HEK293 (cell line): Measurements from ENCODE around the gene RNF11.

Experiments used
- CTCF ChIA-PET: fragments of 350-600 bp; formaldehyde crosslinking; extraction: SDS; loops from one replicate; lab custom pipeline; 2021; ENCODE audit warnings: antibody characterized with exemption; lab: Yijun Ruan, JAX
- POLR2A ChIA-PET: fragments of 300-600 bp; formaldehyde crosslinking; extraction: SDS; loops from one replicate; lab custom pipeline; 2020; ENCODE audit warnings: antibody characterized with exemption, inconsistent platforms; lab: Yijun Ruan, JAX
- H3K27ac ChIP-seq: fragments of 200-500 bp; sonication (Bioruptor generic); 2 replicates; pipeline ENCODE4 v1.5.1; 2014; ENCODE audit warnings: low read depth, low read length, control low read depth, inconsistent platforms; ENCODE audit errors: extremely low read depth
- H3K36me3 ChIP-seq, 2 experiments: fragments of 200-500 bp in 1 of 2; sonication (Bioruptor generic) in 1 of 2; 1 replicate in 1 of 2; 2 replicates in 1 of 2; pipeline ENCODE4 v1.5.1; 2014 to 2017; ENCODE audit warnings: inconsistent platforms in 2 of 2, low read length in 2 of 2; ENCODE audit not compliant: control insufficient read depth in 2 of 2, insufficient read depth in 1 of 2
- H3K4me1 ChIP-seq: fragments of 200-500 bp; sonication (Bioruptor generic); 2 replicates; pipeline ENCODE4 v1.5.1; 2014; ENCODE audit warnings: mild to moderate bottlenecking, low read length, inconsistent platforms; ENCODE audit not compliant: control insufficient read depth, insufficient read depth
- H3K4me3 ChIP-seq: 2 replicates; pipeline ENCODE4 v1.5.1; 2011; ENCODE audit warnings: low read depth, mild to moderate bottlenecking, control low read depth, low read length, moderate library complexity
- H3K9me3 ChIP-seq: fragments of 200-500 bp; sonication (Bioruptor generic); 2 replicates; pipeline ENCODE4 v1.5.1; 2014; ENCODE audit warnings: low read depth, low read length, inconsistent platforms; ENCODE audit not compliant: control insufficient read depth, insufficient read depth
- FEZF1 ChIP-seq: fragments of 450-650 bp; formaldehyde crosslinking; IDR thresholded peaks from 2 replicates; pipeline ENCODE4 v1.5.1; 2016; ENCODE audit warnings: missing biosample characterization, missing genetic modification characterization
- PRDM1 ChIP-seq: fragments of 450-650 bp; formaldehyde crosslinking; IDR thresholded peaks from 2 replicates; pipeline ENCODE4; 2016; ENCODE audit warnings: missing biosample characterization, missing genetic modification characterization
- PRDM2 ChIP-seq: fragments of 450-650 bp; formaldehyde crosslinking; IDR thresholded peaks from 2 replicates; pipeline ENCODE4 v1.5.1; 2016; ENCODE audit warnings: missing biosample characterization, missing genetic modification characterization, borderline replicate concordance
- ZBTB8A ChIP-seq: fragments of 450-650 bp; formaldehyde crosslinking; IDR thresholded peaks from 2 replicates; pipeline ENCODE4 v1.5.1; 2016; ENCODE audit warnings: missing biosample characterization, missing genetic modification characterization
- ZNF169 ChIP-seq: fragments of 450-650 bp; formaldehyde crosslinking; IDR thresholded peaks from 2 replicates; pipeline ENCODE4 v1.5.1; 2016; ENCODE audit warnings: missing biosample characterization, missing genetic modification characterization
- ZNF274 ChIP-seq, 2 experiments: fragments of 200-500 bp in 1 of 2; fragments of 450-650 bp in 1 of 2; sonication (Bioruptor generic) in 1 of 2; formaldehyde crosslinking in 1 of 2; IDR thresholded peaks; 2 replicates each; pipeline versions ENCODE4 v1.5.1 to v1.6.1; 2014 to 2016; ENCODE audit warnings: borderline replicate concordance in 1 of 2, inconsistent platforms in 1 of 2, low read length in 1 of 2, missing biosample characterization in 1 of 2, missing genetic modification characterization in 1 of 2
- ZNF311 ChIP-seq: fragments of 450-650 bp; formaldehyde crosslinking; IDR thresholded peaks from 2 replicates; pipeline ENCODE4 v1.5.1; 2017; ENCODE audit warnings: missing biosample characterization, missing genetic modification characterization, borderline replicate concordance
- ZNF354C ChIP-seq: fragments of 450-650 bp; formaldehyde crosslinking; IDR thresholded peaks from 2 replicates; pipeline ENCODE4 v1.5.1; 2016; ENCODE audit warnings: missing biosample characterization, missing genetic modification characterization, low read depth, borderline replicate concordance
- ZNF600 ChIP-seq: fragments of 450-650 bp; formaldehyde crosslinking; IDR thresholded peaks from 2 replicates; pipeline ENCODE4 v1.5.1; 2016; ENCODE audit warnings: missing biosample characterization, missing genetic modification characterization
- ZNF654 ChIP-seq: fragments of 450-650 bp; formaldehyde crosslinking; IDR thresholded peaks from 2 replicates; pipeline ENCODE4 v1.5.1; 2016; ENCODE audit warnings: low read depth, missing biosample characterization, missing genetic modification characterization
- ZNF660 ChIP-seq: fragments of 450-650 bp; IDR thresholded peaks from 2 replicates; pipeline ENCODE4 v1.5.1; 2018; ENCODE audit warnings: missing biosample characterization, mild to moderate bottlenecking, missing genetic modification characterization
- ZNF677 ChIP-seq: fragments of 450-650 bp; IDR thresholded peaks from 2 replicates; pipeline ENCODE4 v1.5.0; 2018; ENCODE audit warnings: missing biosample characterization, mild to moderate bottlenecking, missing genetic modification characterization, moderate library complexity
- TF ChIP-seq, protein P1 (sequence below): fragments of 450-650 bp; formaldehyde crosslinking; optimal IDR thresholded peaks from 2 replicates; pipeline ENCODE3; 2016; ENCODE audit warnings: missing biosample characterization, mild to moderate bottlenecking, missing genetic modification characterization
- TF ChIP-seq, protein P2 (sequence below): fragments of 450-650 bp; formaldehyde crosslinking; IDR thresholded peaks from 2 replicates; pipeline ENCODE4 v1.5.1; 2016; ENCODE audit warnings: missing biosample characterization, missing genetic modification characterization
- TF ChIP-seq, protein P3 (sequence below): fragments of 450-650 bp; formaldehyde crosslinking; IDR thresholded peaks from 2 replicates; pipeline ENCODE4 v1.5.1; 2016; ENCODE audit warnings: missing biosample characterization, missing genetic modification characterization
- TF ChIP-seq, protein P4 (sequence below): fragments of 450-650 bp; formaldehyde crosslinking; IDR thresholded peaks from 2 replicates; pipeline ENCODE4 v1.5.1; 2017; ENCODE audit warnings: missing biosample characterization, missing genetic modification characterization

RNF11 gene

GRCh38 chr1:51190961-51191360 lies 45.1 kb upstream of the RNF11 start (continued):
- TF ChIP-seq ZNF677 (tag by site-specific recombination) = no peak
- TF ChIP-seq ZBTB8A (tag by site-specific recombination) = no peak
- TF ChIP-seq, protein P1, sequence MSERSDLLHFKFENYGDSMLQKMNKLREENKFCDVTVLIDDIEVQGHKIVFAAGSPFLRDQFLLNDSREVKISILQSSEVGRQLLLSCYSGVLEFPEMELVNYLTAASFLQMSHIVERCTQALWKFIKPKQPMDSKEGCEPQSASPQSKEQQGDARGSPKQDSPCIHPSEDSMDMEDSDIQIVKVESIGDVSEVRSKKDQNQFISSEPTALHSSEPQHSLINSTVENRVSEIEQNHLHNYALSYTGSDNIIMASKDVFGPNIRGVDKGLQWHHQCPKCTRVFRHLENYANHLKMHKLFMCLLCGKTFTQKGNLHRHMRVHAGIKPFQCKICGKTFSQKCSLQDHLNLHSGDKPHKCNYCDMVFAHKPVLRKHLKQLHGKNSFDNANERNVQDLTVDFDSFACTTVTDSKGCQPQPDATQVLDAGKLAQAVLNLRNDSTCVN (tag by site-specific recombination) = no peak
- no peak for TF ChIP-seq ZNF600

DNA sequence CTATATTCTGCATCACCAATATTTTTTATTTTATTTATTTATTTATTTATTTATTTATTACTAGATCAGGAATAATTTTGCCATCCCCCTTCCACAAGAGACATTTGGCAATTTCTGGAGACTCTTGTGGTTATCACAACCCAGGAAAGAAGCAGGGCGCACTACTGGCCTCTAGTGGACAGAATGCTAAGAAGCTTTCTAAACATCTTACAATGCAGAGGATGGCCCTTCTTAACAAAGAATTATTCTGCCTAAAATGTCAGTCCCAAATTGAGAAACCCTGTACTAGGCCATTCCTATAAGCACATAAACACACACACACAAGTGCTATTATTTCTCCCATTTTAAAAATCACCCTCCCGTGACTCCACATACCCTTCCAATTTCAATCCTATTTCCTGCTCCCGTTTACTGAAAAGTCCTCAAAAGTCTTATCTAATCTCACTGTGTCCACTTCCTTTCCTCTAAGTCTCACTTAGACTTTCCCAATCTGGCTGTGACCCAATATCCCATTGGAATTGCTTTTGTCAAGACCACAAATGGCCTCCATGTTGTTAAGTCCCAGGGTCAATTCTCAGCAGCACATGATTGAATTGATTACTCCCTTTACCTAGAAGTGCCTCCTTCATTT lies 43.7 kb upstream of the RNF11 start:
- ChIA-PET CTCF (interaction anchor here (0.6 to 6.5 kb wide), 34 partner anchors 9 to 814 kb away, joined by 3 to 58 read pairs (median 4); no protein-coding TSS in a partner anchor), POLR2A (interaction anchor here (0.6 kb wide), 1 partner anchor 99 kb away, joined by 9 read pairs; no protein-coding TSS in a partner anchor)
- Histone ChIP-seq H3K36me3 (no peaks in the 10 kb centered on the region), H3K9me3 (no peaks in the 10 kb centered on the region), H3K4me1 (no peaks in the 10 kb centered on the region), H3K27ac (no peak overlapping the region), H3K4me3 (no peak overlapping the region)
- TF ChIP-seq ZNF354C (no peak), PRDM1 (tag by site-specific recombination) (peak; percentile 26; the same call in 1 of the 2 replicates), ZNF660 (0 out of 2 replicates have a peak, but pooled peaks have one; percentile 63), ZNF311 (tag by site-specific recombination) (no peak), FEZF1 (tag by site-specific recombination) (no peak), ZNF654 (tag by site-specific recombination) (peak; percentile 51)
- TF ChIP-seq, protein P2, sequence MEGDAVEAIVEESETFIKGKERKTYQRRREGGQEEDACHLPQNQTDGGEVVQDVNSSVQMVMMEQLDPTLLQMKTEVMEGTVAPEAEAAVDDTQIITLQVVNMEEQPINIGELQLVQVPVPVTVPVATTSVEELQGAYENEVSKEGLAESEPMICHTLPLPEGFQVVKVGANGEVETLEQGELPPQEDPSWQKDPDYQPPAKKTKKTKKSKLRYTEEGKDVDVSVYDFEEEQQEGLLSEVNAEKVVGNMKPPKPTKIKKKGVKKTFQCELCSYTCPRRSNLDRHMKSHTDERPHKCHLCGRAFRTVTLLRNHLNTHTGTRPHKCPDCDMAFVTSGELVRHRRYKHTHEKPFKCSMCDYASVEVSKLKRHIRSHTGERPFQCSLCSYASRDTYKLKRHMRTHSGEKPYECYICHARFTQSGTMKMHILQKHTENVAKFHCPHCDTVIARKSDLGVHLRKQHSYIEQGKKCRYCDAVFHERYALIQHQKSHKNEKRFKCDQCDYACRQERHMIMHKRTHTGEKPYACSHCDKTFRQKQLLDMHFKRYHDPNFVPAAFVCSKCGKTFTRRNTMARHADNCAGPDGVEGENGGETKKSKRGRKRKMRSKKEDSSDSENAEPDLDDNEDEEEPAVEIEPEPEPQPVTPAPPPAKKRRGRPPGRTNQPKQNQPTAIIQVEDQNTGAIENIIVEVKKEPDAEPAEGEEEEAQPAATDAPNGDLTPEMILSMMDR (tag by site-specific recombination) = peak; percentile 39; the same call in 1 of the 2 replicates
- TF ChIP-seq, protein P3, sequence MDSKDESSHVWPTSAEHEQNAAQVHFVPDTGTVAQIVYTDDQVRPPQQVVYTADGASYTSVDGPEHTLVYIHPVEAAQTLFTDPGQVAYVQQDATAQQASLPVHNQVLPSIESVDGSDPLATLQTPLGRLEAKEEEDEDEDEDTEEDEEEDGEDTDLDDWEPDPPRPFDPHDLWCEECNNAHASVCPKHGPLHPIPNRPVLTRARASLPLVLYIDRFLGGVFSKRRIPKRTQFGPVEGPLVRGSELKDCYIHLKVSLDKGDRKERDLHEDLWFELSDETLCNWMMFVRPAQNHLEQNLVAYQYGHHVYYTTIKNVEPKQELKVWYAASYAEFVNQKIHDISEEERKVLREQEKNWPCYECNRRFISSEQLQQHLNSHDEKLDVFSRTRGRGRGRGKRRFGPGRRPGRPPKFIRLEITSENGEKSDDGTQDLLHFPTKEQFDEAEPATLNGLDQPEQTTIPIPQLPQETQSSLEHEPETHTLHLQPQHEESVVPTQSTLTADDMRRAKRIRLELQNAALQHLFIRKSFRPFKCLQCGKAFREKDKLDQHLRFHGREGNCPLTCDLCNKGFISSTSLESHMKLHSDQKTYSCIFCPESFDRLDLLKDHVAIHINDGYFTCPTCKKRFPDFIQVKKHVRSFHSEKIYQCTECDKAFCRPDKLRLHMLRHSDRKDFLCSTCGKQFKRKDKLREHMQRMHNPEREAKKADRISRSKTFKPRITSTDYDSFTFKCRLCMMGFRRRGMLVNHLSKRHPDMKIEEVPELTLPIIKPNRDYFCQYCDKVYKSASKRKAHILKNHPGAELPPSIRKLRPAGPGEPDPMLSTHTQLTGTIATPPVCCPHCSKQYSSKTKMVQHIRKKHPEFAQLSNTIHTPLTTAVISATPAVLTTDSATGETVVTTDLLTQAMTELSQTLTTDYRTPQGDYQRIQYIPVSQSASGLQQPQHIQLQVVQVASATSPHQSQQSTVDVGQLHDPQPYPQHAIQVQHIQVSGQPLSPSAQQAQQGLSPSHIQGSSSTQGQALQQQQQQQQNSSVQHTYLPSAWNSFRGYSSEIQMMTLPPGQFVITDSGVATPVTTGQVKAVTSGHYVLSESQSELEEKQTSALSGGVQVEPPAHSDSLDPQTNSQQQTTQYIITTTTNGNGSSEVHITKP = peak; percentile 69; the same call in 1 of the 2 replicates

DNA sequence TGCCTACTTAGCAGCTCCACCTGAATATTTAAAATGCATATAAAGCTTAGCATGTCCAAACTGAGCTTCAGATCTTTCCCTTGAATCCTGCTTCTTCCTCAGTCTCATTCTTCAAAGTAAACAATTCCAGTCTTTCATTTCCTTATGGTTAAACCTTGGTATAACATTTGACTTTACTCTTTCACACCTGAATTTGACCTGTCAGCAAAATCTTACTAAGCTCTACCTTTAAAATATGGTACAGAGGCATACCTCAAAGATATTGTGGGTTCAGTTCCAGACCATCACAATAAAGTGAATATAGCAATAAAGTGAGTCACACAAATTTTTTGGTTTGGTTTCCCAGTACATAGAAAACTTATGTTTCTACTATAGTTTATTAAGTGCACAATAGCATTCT lies 42.5 kb upstream of the RNF11 start:
- Histone ChIP-seq H3K4me1 (no peaks in the 10 kb centered on the region), H3K4me3 (no peak overlapping the region), H3K27ac (no peak overlapping the region), H3K36me3 (no peaks in the 10 kb centered on the region), H3K9me3 (no peaks in the 10 kb centered on the region)
- POLR2A ChIA-PET = interaction anchor here (0.6 kb wide), 1 partner anchor 235 kb away, joined by 3 read pairs; no protein-coding TSS in a partner anchor
- CTCF ChIA-PET = interaction anchor here (0.6 to 6.5 kb wide), 17 partner anchors 12 to 826 kb away, joined by 3 to 39 read pairs (median 4); no protein-coding TSS in a partner anchor
- TF ChIP-seq, protein P4, sequence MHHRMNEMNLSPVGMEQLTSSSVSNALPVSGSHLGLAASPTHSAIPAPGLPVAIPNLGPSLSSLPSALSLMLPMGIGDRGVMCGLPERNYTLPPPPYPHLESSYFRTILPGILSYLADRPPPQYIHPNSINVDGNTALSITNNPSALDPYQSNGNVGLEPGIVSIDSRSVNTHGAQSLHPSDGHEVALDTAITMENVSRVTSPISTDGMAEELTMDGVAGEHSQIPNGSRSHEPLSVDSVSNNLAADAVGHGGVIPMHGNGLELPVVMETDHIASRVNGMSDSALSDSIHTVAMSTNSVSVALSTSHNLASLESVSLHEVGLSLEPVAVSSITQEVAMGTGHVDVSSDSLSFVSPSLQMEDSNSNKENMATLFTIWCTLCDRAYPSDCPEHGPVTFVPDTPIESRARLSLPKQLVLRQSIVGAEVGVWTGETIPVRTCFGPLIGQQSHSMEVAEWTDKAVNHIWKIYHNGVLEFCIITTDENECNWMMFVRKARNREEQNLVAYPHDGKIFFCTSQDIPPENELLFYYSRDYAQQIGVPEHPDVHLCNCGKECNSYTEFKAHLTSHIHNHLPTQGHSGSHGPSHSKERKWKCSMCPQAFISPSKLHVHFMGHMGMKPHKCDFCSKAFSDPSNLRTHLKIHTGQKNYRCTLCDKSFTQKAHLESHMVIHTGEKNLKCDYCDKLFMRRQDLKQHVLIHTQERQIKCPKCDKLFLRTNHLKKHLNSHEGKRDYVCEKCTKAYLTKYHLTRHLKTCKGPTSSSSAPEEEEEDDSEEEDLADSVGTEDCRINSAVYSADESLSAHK (tag by site-specific recombination) = no peak
- TF ChIP-seq ZNF660 (no peak), PRDM2 (tag by site-specific recombination) (no peak), ZNF274 (IDR thresholded peaks at IDR 0.05; ENCODE audit: low read length) (no peak), ZNF274 (tag by site-specific recombination; IDR thresholded peaks at IDR 0.05; ENCODE audit: borderline replicate concordance) (no peak), ZNF169 (tag by site-specific recombination) (no peak)
